K562 (cell line): ENCODE results near the gene PFDN4. TPM values are rescaled to one million over a fixed set of nuclear protein-coding genes. Genes with fewer than 3 reads are reported as not detected.

Experiments
- BRF2 ChIP-seq: IDR thresholded peaks from 3 replicates; pipeline ENCODE4 v1.6.1; 2011; ENCODE audit warnings: borderline replicate concordance, mild to moderate bottlenecking; ENCODE audit not compliant: insufficient read length, insufficient read depth
- CBX1 ChIP-seq: sonication (generic); IDR thresholded peaks from 2 replicates; pipeline ENCODE4 v1.6.1; 2016; ENCODE audit warnings: antibody characterized with exemption, low read depth, mild to moderate bottlenecking
- HMGN3 ChIP-seq: IDR thresholded peaks from 2 replicates; pipeline ENCODE4 v1.6.1; 2011; ENCODE audit warnings: borderline replicate concordance, low read depth, mild to moderate bottlenecking, mixed read lengths, low read length; ENCODE audit not compliant: insufficient read length; ENCODE audit errors: extremely low read depth
- HSF4 ChIP-seq: fragments of 250-450 bp; sonication (Bioruptor Pico); IDR thresholded peaks from 2 replicates; pipeline ENCODE4 v2.1.2; 2022; ENCODE audit warnings: mild to moderate bottlenecking, moderate library complexity, borderline replicate concordance
- KAT2B ChIP-seq: IDR thresholded peaks from one replicate; pipeline ENCODE4 v1.6.1; 2012; ENCODE audit warnings: low read depth, mild to moderate bottlenecking, control low read depth, inconsistent platforms, low read length, moderate library complexity
- NCOA1 ChIP-seq: fragments of 450-650 bp; IDR thresholded peaks from 2 replicates; pipeline ENCODE4 v1.6.1; 2016; ENCODE audit warnings: low read depth
- NR2C2 ChIP-seq, 2 experiments: fragments of 200-800 bp in 1 of 2; sonication (Bioruptor generic) in 1 of 2; sonication (generic) in 1 of 2; formaldehyde crosslinking in 1 of 2; IDR thresholded peaks; 2 replicates each; pipeline versions ENCODE4 v1.6.1 to v1.8.0; 2016 to 2022; ENCODE audit warnings: mild to moderate bottlenecking in 1 of 2, missing compliant biosample characterization in 1 of 2, missing genetic modification characterization in 1 of 2, missing genetic modification reagents in 1 of 2
- PHF20 ChIP-seq: fragments of 450-650 bp; IDR thresholded peaks from 2 replicates; pipeline ENCODE4 v1.6.1; 2018; ENCODE audit not compliant: partially characterized antibody
- RREB1 ChIP-seq: fragments of 250-450 bp; sonication (Bioruptor Pico); IDR thresholded peaks from 2 replicates; pipeline ENCODE4 v1.4.0; 2020
- TOE1 ChIP-seq, 2 experiments: fragments of 450-650 bp in 1 of 2; sonication (generic) in 1 of 2; formaldehyde crosslinking in 1 of 2; IDR thresholded peaks; 2 replicates each; pipeline versions ENCODE4 v1.7.1 to v1.8.0; 2016 to 2022; ENCODE audit warnings: borderline replicate concordance in 2 of 2, mild to moderate bottlenecking in 2 of 2, antibody characterized with exemption in 1 of 2, inconsistent platforms in 1 of 2, low read depth in 1 of 2, missing genetic modification reagents in 1 of 2, moderate library complexity in 1 of 2
- ZC3H11A ChIP-seq: IDR thresholded peaks from 2 replicates; pipeline ENCODE4 v1.6.1; 2012; ENCODE audit warnings: low read depth, low read length, improper control_type of control experiment
- ZNF253 ChIP-seq: fragments of 250-450 bp; sonication (Bioruptor Pico); conservative IDR thresholded peaks from 2 replicates; pipeline ENCODE4 v1.6.1; 2021; ENCODE audit warnings: mild to moderate bottlenecking
- ZNF280B ChIP-seq: fragments of 250-450 bp; sonication (Bioruptor Pico); IDR thresholded peaks from 2 replicates; pipeline ENCODE4 v1.5.1; 2021; ENCODE audit warnings: mild to moderate bottlenecking
- ZNF76 ChIP-seq: fragments of 250-450 bp; sonication (Bioruptor Pico); IDR thresholded peaks from 2 replicates; pipeline ENCODE4 v1.4.0; 2020; ENCODE audit warnings: mild to moderate bottlenecking, moderate library complexity, borderline replicate concordance
- ZNF830 ChIP-seq: fragments of 250-450 bp; sonication (Bioruptor Pico); IDR thresholded peaks from 2 replicates; pipeline ENCODE4 v1.5.0; 2021; ENCODE audit warnings: mild to moderate bottlenecking
- polyA plus RNA-seq, 8 experiments: library from polyadenylated mRNA; depleted of rRNA in 4 of 8; stranded (reverse) in 5 of 8; unstranded in 3 of 8; fragments of >200 nt; fragmentation: Nextera tagmentation in 2 of 8; fragmentation: Illumina TruSeq in 1 of 8; extraction: Ambion mirVana in 2 of 8; extraction: Trizol in 1 of 8; gene quantifications; 2 replicates each; pipeline versions ENCODE4 v1.2.1 to v1.2.3, GENCODE V29; 2011 to 2014; ENCODE audit warnings: inconsistent platforms in 1 of 8, missing spikeins in 1 of 8
- total RNA-seq, 7 experiments: library from RNA; depleted of rRNA in 6 of 7; stranded (reverse); fragments of >200 nt in 6 of 7; fragmentation: Illumina TruSeq in 2 of 7; extraction: Trizol in 2 of 7; gene quantifications; 2 replicates each; pipeline versions ENCODE4 v1.2.1 to v1.2.3, GENCODE V29; 2011 to 2021; ENCODE audit warnings: low replicate concordance in 1 of 7

The PFDN4 gene
- total and polyA plus RNA-seq, 9 of the 15 experiments (the other 6 are each of a cell fraction or from before 2014, with no cell fraction given): 60.1 to 214 (median 122) TPM

GRCh38 chr20:54207743-54208547, at the start of gene PFDN4 (continued):
- no peak for TF ChIP-seq NR2C2 (CRISPR knock-in tag; IDR thresholded peaks at IDR 0.05)
- peak; percentile 18; the same call in 1 of the 2 replicates for TF ChIP-seq NR2C2 (tag; IDR thresholded peaks at IDR 0.05)
- no peak for TF ChIP-seq ZC3H11A
- no peak for TF ChIP-seq HSF4 (CRISPR knock-in tag)
- TF ChIP-seq NCOA1: no peak
- no peak for TF ChIP-seq KAT2B
- no peak for TF ChIP-seq HMGN3
- TF ChIP-seq RREB1 (CRISPR knock-in tag): no peak
- TF ChIP-seq CBX1: no peak
- TF ChIP-seq ZNF830 (CRISPR knock-in tag): no peak
- TF ChIP-seq ZNF280B (CRISPR knock-in tag): no peak
- peak; percentile 94 for TF ChIP-seq TOE1 (IDR thresholded peaks at IDR 0.05; ENCODE audit: borderline replicate concordance)
- TF ChIP-seq TOE1 (CRISPR knock-in tag; IDR thresholded peaks at IDR 0.05; ENCODE audit: borderline replicate concordance, low read depth): no peak
- no peak for TF ChIP-seq ZNF76 (CRISPR knock-in tag)
- no peak for TF ChIP-seq ZNF253 (CRISPR knock-in tag)
- peak; percentile 71 for TF ChIP-seq PHF20
- TF ChIP-seq BRF2: no peak
